Panc1 (cell line): ENCODE data around the gene UBASH3B. TPM values are rescaled to one million over a fixed set of nuclear protein-coding genes. Genes with fewer than 3 reads are reported as not detected.

Source experiments
- ATAC-seq: fragments of 200-7000 bp; cut with Tn5 transposase; 2 replicates; pipeline ENCODE4 v1.9.1; 2020; ENCODE audit warnings: mild to moderate bottlenecking, moderate library complexity
- BruUV-seq: library from RNA; stranded (reverse); fragments of 400-500 nt; replicated peaks from 2 replicates; lab custom pipeline; 2021; lab: Mats Ljungman, UMichigan
- CTCF ChIA-PET: fragments of 300-600 bp; sonication (Branson Sonifier 250); formaldehyde crosslinking; loops from one replicate; lab custom pipeline; 2022; ENCODE audit warnings: antibody characterized with exemption; lab: Charles Lee
- POLR2A ChIA-PET: fragments of 300-600 bp; sonication (Branson Sonifier 250); formaldehyde crosslinking; loops from one replicate; lab custom pipeline; 2022; ENCODE audit warnings: antibody characterized with exemption; lab: Charles Lee
- DNase-seq: peaks from one replicate; pipeline ENCODE4 v3.0.0-alpha.2; 2010; ENCODE audit warnings: low read depth, low spot score
- H3K27ac ChIP-seq: 2 replicates; pipeline ENCODE4 v1.5.1; 2011; ENCODE audit warnings: mild to moderate bottlenecking, low read length, inconsistent platforms
- H3K27me3 ChIP-seq: fragments of 200-500 bp; sonication (Bioruptor generic); 2 replicates; pipeline ENCODE4 v1.6.0; 2014; ENCODE audit warnings: low read length, inconsistent platforms; ENCODE audit not compliant: control insufficient read depth, insufficient read depth
- H3K36me3 ChIP-seq: fragments of 200-500 bp; sonication (Bioruptor generic); 2 replicates; pipeline ENCODE4 v1.5.1; 2014; ENCODE audit warnings: inconsistent platforms, mild to moderate bottlenecking, low read length, moderate library complexity; ENCODE audit not compliant: control insufficient read depth, insufficient read depth
- H3K4me1 ChIP-seq: 2 replicates; pipeline ENCODE4 v1.5.1; 2011; ENCODE audit warnings: inconsistent platforms, mild to moderate bottlenecking, low read length, moderate library complexity; ENCODE audit not compliant: control insufficient read depth, insufficient read depth
- H3K4me3 ChIP-seq, 2 experiments: 2 replicates each; pipeline ENCODE4 v1.5.1; 2011 to 2012; ENCODE audit warnings: low read depth in 2 of 2, low read length in 2 of 2, mild to moderate bottlenecking in 2 of 2, inconsistent platforms in 1 of 2, moderate library complexity in 1 of 2
- H3K9me3 ChIP-seq: fragments of 200-500 bp; sonication (Bioruptor generic); 2 replicates; pipeline ENCODE4 v1.5.1; 2014; ENCODE audit warnings: low read depth, mild to moderate bottlenecking, inconsistent platforms, low read length, moderate library complexity; ENCODE audit not compliant: control insufficient read depth, insufficient read depth
- POLR2AphosphoS5 ChIP-seq: IDR thresholded peaks from 2 replicates; pipeline ENCODE4 v1.6.1; 2012; ENCODE audit warnings: mild to moderate bottlenecking, low read depth, low read length, moderate library complexity
- SIN3A ChIP-seq: IDR thresholded peaks from 2 replicates; pipeline ENCODE4 v1.6.1; 2012; ENCODE audit warnings: low read depth, mild to moderate bottlenecking, low read length, moderate library complexity, borderline replicate concordance; ENCODE audit not compliant: insufficient read depth
- TCF7L2 ChIP-seq: IDR thresholded peaks from 2 replicates; pipeline ENCODE4 v1.6.1; 2011; ENCODE audit warnings: mild to moderate bottlenecking, low read depth, low read length, inconsistent platforms
- in situ Hi-C: cut with HindIII; loops from 2 replicates; pipeline ENCODE4 v1.10.0; 2016; ENCODE audit warnings: low sequenced_read_pairs, low pct_unique_long_range_greater_than_20kb
- intact Hi-C: fragments of 100-400 bp; cut with micrococcal nuclease; formaldehyde crosslinking; loops from one replicate; pipeline ENCODE4 v1.10.0; 2022; ENCODE audit not compliant: unreplicated experiment
- total RNA-seq: library from RNA; stranded (reverse); gene quantifications from one replicate; pipeline ENCODE4 v1.2.1, GENCODE V29; 2021; ENCODE audit not compliant: unreplicated experiment
- TF ChIP-seq, protein P1 (sequence below), 2 experiments: IDR thresholded peaks; 2 replicates each; pipeline ENCODE4 v1.6.1; 2011 to 2012; ENCODE audit warnings: low read depth in 2 of 2, control low read depth in 1 of 2, low read length in 1 of 2, mild to moderate bottlenecking in 1 of 2, moderate library complexity in 1 of 2; ENCODE audit not compliant: insufficient read depth in 1 of 2
- TF ChIP-seq, protein P2 (sequence below): fragments of 450-650 bp; IDR thresholded peaks from 2 replicates; pipeline ENCODE4 v1.5.1; 2017; ENCODE audit warnings: mild to moderate bottlenecking

The UBASH3B gene
- total RNA-seq, 1 experiment from 2014 or later, result 55.1 TPM

DNA sequence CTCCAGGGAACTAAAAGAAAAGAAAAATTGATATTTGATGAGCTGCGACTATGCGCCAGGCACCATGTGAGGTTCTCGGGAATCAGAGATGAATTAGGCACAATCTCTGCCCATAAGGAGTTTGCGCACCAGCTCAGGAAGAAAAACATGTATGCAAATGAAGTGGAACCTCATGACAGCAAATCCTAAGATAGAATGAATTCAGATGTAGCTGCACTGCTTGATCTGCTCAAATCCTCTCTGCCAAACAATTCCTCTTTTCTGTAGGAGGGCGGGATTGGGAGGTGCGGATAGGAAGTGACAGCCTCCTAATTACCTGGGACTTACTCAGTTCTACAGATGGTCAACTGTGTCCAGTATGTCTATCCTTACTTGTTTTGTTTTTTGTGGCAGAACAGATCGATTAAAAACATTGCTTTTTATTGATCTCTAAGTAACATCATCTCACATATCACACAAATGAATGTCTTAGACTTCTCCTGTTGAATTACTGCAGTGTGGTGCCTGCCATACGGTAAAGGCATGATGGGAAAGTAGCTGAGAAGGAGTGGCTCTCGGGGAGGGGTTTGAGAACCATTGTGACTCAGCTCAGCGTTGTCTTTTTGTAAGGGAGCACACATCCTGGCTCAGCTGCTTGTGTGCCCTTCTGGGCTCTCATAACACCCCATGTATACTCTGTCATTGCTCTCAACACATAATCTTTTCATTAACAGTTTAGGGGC, 196.7 kb downstream of the UBASH3B start:
- H3K36me3 ChIP-seq, result no peaks in the 10 kb centered on the region
- H3K4me1 ChIP-seq, result peaks cover 21% of the 10 kb centered on the region
- in situ Hi-C loops (no loop called here), intact Hi-C loops (loop anchor here (2.0 kb wide), 1 partner anchor 71 kb away; no protein-coding TSS in a partner anchor)
- DNase-seq (no peak), ATAC-seq (no peak)
- ChIA-PET POLR2A (interaction anchor here (0.7 kb wide), 1 partner anchor 57 kb away, joined by 7 read pairs; no protein-coding TSS in a partner anchor), CTCF (interaction anchor here (0.5 to 2.3 kb wide), 8 partner anchors 19 to 594 kb away, joined by 3 to 12 read pairs (median 5); no protein-coding TSS in a partner anchor)
- H3K9me3 ChIP-seq, result no peaks in the 10 kb centered on the region
- H3K4me3 ChIP-seq, result no peak overlapping the region
- H3K27me3 ChIP-seq, result no peaks in the 10 kb centered on the region
- no peak for TF ChIP-seq SIN3A
- TF ChIP-seq, protein P1, sequence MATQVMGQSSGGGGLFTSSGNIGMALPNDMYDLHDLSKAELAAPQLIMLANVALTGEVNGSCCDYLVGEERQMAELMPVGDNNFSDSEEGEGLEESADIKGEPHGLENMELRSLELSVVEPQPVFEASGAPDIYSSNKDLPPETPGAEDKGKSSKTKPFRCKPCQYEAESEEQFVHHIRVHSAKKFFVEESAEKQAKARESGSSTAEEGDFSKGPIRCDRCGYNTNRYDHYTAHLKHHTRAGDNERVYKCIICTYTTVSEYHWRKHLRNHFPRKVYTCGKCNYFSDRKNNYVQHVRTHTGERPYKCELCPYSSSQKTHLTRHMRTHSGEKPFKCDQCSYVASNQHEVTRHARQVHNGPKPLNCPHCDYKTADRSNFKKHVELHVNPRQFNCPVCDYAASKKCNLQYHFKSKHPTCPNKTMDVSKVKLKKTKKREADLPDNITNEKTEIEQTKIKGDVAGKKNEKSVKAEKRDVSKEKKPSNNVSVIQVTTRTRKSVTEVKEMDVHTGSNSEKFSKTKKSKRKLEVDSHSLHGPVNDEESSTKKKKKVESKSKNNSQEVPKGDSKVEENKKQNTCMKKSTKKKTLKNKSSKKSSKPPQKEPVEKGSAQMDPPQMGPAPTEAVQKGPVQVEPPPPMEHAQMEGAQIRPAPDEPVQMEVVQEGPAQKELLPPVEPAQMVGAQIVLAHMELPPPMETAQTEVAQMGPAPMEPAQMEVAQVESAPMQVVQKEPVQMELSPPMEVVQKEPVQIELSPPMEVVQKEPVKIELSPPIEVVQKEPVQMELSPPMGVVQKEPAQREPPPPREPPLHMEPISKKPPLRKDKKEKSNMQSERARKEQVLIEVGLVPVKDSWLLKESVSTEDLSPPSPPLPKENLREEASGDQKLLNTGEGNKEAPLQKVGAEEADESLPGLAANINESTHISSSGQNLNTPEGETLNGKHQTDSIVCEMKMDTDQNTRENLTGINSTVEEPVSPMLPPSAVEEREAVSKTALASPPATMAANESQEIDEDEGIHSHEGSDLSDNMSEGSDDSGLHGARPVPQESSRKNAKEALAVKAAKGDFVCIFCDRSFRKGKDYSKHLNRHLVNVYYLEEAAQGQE (IDR thresholded peaks at IDR 0.05; ENCODE audit: insufficient read depth in 1 of 2, low read depth in 2 of 2, low read length in 1 of 2), result no peak
- TF ChIP-seq, protein P2, sequence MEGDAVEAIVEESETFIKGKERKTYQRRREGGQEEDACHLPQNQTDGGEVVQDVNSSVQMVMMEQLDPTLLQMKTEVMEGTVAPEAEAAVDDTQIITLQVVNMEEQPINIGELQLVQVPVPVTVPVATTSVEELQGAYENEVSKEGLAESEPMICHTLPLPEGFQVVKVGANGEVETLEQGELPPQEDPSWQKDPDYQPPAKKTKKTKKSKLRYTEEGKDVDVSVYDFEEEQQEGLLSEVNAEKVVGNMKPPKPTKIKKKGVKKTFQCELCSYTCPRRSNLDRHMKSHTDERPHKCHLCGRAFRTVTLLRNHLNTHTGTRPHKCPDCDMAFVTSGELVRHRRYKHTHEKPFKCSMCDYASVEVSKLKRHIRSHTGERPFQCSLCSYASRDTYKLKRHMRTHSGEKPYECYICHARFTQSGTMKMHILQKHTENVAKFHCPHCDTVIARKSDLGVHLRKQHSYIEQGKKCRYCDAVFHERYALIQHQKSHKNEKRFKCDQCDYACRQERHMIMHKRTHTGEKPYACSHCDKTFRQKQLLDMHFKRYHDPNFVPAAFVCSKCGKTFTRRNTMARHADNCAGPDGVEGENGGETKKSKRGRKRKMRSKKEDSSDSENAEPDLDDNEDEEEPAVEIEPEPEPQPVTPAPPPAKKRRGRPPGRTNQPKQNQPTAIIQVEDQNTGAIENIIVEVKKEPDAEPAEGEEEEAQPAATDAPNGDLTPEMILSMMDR, result no peak
- TF ChIP-seq TCF7L2, result no peak
- no peak for TF ChIP-seq POLR2AphosphoS5
- no peak overlapping the region for H3K27ac ChIP-seq
- BruUV-seq, result no TSS peak

DNA sequence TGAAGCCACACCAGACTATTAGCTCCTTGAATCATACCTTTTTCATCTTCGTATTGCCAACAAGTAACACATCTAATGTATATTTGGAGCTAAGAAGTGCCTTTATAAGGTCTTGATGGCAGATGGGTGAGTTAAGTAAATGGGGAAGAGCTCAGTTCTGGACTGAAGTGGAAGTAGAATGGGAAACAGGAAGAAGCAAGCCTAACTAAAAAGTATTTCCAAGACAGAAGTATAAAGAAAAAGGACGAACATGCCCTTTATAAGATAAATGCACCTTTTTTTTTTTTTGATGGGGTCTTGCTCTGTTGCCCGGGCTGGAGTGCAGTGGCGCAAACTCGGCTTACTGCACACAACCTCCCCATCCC, 197.3 kb downstream of the UBASH3B start:
- in situ Hi-C loops (no loop called here), intact Hi-C loops (loop anchor here (2.0 kb wide), 1 partner anchor 72 kb away; no protein-coding TSS in a partner anchor)
- CTCF ChIA-PET, result interaction anchor here (0.5 to 2.3 kb wide), 9 partner anchors 20 to 595 kb away, joined by 3 to 12 read pairs (median 4); no protein-coding TSS in a partner anchor
- H3K4me1 ChIP-seq, result peaks cover 24% of the 10 kb centered on the region
- no peaks in the 10 kb centered on the region for H3K9me3 ChIP-seq
- TF ChIP-seq POLR2AphosphoS5 (no peak), TCF7L2 (no peak), SIN3A (no peak)
- TF ChIP-seq, protein P1 (IDR thresholded peaks at IDR 0.05; ENCODE audit: insufficient read depth in 1 of 2, low read depth in 2 of 2, low read length in 1 of 2), result no peak
- TF ChIP-seq, protein P2, result no peak
- POLR2A ChIA-PET, result interaction anchor here (0.7 kb wide), 1 partner anchor 58 kb away, joined by 7 read pairs; no protein-coding TSS in a partner anchor
- no peaks in the 10 kb centered on the region for H3K27me3 ChIP-seq
- DNase-seq, result no peak
- BruUV-seq, result no TSS peak
- no peak for ATAC-seq
- no peaks in the 10 kb centered on the region for H3K36me3 ChIP-seq
- H3K4me3 ChIP-seq, result no peak overlapping the region
- no peak overlapping the region for H3K27ac ChIP-seq
